ENCODE results near the gene MTERF4. TPM values are rescaled to one million over a fixed set of nuclear protein-coding genes. Genes with fewer than 3 reads are reported as not detected.

The MTERF4 gene
- total RNA-seq, 4 donors from 2014 or later: 67.8 to 110 (median 91.0) TPM

DNA sequence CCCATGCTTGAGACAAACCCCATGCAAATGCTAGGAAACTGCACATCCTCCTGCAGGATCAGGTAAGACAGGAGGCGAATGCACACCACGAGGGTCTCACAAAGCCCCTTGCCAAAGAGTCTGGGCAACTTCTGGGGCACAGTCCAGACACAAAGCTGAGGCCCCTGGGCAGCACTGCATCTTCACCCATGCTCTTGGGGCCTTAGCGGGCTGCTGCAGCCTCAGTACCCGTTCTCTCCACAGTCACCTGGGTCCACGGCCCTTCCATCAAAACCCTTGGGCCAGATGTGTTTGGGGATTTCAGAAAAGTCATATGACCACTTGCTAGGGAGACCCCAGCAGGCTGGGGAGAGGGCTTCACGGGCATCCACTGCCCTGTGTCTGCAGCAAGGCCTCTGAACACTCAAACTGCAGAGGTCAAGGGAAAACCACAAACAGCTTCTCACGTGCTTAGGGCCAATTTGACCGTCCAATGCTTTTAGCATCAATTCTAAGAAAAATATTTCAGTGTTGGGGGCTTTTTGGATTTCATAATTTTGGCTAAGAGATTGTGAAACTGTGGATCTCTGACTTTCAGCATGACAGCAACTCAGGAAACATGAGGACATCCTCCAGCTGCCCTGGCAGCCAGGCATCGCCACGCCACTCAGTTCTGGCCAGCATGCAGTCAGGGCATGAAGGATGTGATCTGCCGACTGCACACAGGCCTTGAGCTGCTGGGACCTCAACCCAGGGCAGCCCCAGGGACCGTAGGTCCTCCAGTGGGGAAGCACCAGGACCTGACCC is 27.2 kb upstream of the MTERF4 start:
- Histone ChIP-seq H3K27ac (no peak overlapping the region), H3K9me3 (no peaks in the 10 kb centered on the region), H3K36me3 (no peaks in the 10 kb centered on the region), H3K27me3 (no peaks in the 10 kb centered on the region), H3K4me1 (no peaks in the 10 kb centered on the region), H3K4me3 (replicated peaks in 1 of 3) (no peak overlapping the region)
- no peak for DNase-seq
- TF ChIP-seq, protein P1, sequence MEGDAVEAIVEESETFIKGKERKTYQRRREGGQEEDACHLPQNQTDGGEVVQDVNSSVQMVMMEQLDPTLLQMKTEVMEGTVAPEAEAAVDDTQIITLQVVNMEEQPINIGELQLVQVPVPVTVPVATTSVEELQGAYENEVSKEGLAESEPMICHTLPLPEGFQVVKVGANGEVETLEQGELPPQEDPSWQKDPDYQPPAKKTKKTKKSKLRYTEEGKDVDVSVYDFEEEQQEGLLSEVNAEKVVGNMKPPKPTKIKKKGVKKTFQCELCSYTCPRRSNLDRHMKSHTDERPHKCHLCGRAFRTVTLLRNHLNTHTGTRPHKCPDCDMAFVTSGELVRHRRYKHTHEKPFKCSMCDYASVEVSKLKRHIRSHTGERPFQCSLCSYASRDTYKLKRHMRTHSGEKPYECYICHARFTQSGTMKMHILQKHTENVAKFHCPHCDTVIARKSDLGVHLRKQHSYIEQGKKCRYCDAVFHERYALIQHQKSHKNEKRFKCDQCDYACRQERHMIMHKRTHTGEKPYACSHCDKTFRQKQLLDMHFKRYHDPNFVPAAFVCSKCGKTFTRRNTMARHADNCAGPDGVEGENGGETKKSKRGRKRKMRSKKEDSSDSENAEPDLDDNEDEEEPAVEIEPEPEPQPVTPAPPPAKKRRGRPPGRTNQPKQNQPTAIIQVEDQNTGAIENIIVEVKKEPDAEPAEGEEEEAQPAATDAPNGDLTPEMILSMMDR (IDR thresholded peaks at IDR 0.05): no peak
- no peak for TF ChIP-seq POLR2A (IDR thresholded peaks at IDR 0.05)
- intact Hi-C loops (cut with DNase I): no loop called here
- WGBS, 2 donors: 91 to 93% methylated on average over 12 of the region's 12 CpGs

- 96 to 99% methylated on average over 7 to 8 of the region's 8 CpGs for WGBS, 2 donors
- DNase-seq: no peak
- Histone ChIP-seq H3K36me3 (no peaks in the 10 kb centered on the region), H3K27me3 (no peaks in the 10 kb centered on the region), H3K9me3 (no peaks in the 10 kb centered on the region), H3K4me3 (replicated peaks in 1 of 3) (no peak overlapping the region), H3K4me1 (no peaks in the 10 kb centered on the region), H3K27ac (no peak overlapping the region)
- TF ChIP-seq, protein P1 (IDR thresholded peaks at IDR 0.05): no peak
- intact Hi-C loops (cut with DNase I): no loop called here
Measured at GRCh38 chr2:241128266-241128665, 26.2 kb upstream of the MTERF4 start.

DNA sequence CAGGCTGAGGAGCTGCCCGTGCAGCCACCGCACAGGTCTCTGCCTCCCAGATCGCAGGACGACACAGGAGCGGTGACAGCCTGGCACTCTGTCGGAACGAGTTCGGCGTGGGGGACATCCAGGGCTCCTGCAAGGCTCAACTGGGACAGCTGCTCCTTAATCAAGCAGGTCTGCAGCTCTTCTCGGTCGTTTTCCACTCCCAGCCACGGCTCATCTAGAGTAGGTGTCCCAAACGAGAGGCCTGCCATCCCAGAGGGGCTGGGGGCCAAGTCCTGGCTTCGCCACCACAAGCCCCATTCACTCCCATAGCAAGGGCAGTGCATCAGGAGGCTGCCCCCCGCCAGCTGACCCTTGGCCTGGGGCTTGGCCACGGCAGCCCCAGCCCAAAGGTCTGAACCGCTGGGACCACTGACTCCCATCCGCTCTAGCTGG is 24.7 kb upstream of the MTERF4 start:
- H3K27me3 ChIP-seq: no peaks in the 10 kb centered on the region
- WGBS, 2 donors: 90 to 98% methylated on average over 4 to 11 of the region's 18 CpGs
- H3K4me1 ChIP-seq: no peaks in the 10 kb centered on the region
- H3K9me3 ChIP-seq: no peaks in the 10 kb centered on the region
- no peak for TF ChIP-seq POLR2A (IDR thresholded peaks at IDR 0.05)
- TF ChIP-seq, protein P1 (IDR thresholded peaks at IDR 0.05): no peak
- no peak overlapping the region for H3K27ac ChIP-seq
- DNase-seq: no peak
- H3K4me3 ChIP-seq (replicated peaks in 1 of 3): no peak overlapping the region
- no peaks in the 10 kb centered on the region for H3K36me3 ChIP-seq
- intact Hi-C loops (cut with DNase I): no loop called here

DNA sequence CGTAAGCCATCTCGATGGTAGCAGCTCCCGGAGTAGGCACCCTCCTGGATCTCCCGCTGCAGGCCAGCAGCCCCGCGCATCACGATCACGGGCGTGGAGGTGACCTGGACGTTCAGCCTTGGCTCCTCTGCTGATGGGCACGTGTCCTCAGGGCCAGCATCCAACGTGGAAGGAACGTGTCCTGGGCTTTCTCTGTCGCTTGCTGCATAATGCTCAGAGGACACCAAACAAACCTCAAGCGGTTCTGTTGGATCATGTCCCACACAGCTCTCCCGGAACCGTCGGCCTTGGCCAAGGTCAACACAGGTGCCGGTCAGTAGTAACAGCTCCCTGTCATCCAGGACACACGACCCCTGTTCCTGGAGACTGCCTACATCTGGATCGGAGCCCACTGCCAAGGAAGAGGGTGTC is 24.1 kb upstream of the MTERF4 start:
- no peaks in the 10 kb centered on the region for H3K36me3 ChIP-seq
- TF ChIP-seq POLR2A (IDR thresholded peaks at IDR 0.05): no peak
- TF ChIP-seq, protein P1 (IDR thresholded peaks at IDR 0.05): no peak
- no peaks in the 10 kb centered on the region for H3K27me3 ChIP-seq
- 72 to 97% methylated on average over 11 to 21 of the region's 21 CpGs for WGBS, 2 donors
- H3K4me1 ChIP-seq: no peaks in the 10 kb centered on the region
- no peak for DNase-seq
- intact Hi-C loops (cut with DNase I): no loop called here
- H3K27ac ChIP-seq: no peak overlapping the region
- no peak overlapping the region for H3K4me3 ChIP-seq (replicated peaks in 1 of 3)
- no peaks in the 10 kb centered on the region for H3K9me3 ChIP-seq

DNA sequence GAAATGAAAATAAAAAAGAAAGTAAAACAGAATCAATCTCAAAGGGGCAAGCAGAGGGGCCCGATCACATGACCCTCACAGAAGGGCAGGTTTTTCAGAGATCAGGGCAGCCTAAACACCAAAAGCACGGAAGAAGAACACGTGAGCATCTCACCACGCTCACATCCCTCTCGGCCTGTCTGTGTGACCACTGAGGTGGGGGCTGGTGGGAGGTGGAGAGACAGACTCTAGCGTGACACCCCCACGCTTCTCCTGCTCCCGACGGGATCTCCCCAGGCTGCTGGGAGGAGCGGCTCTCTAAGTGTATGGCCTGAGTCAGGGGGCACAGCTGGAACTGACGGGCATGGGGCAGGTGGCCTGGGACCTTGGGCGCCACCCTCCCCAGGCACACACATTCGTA is 23.5 kb upstream of the MTERF4 start:
- H3K27ac ChIP-seq: no peak overlapping the region
- TF ChIP-seq, protein P1 (IDR thresholded peaks at IDR 0.05): no peak
- TF ChIP-seq POLR2A (IDR thresholded peaks at IDR 0.05): no peak
- no peaks in the 10 kb centered on the region for H3K27me3 ChIP-seq
- intact Hi-C loops (cut with DNase I): no loop called here
- no peak for DNase-seq
- WGBS, 2 donors: 92 to 95% methylated on average over 13 of the region's 13 CpGs
- no peaks in the 10 kb centered on the region for H3K9me3 ChIP-seq
- no peaks in the 10 kb centered on the region for H3K36me3 ChIP-seq
- H3K4me1 ChIP-seq: no peaks in the 10 kb centered on the region
- H3K4me3 ChIP-seq (replicated peaks in 1 of 3): no peak overlapping the region

All from thyroid gland (tissue), 4 donors.